ENCODE measurements around the gene PON2.

DNA sequence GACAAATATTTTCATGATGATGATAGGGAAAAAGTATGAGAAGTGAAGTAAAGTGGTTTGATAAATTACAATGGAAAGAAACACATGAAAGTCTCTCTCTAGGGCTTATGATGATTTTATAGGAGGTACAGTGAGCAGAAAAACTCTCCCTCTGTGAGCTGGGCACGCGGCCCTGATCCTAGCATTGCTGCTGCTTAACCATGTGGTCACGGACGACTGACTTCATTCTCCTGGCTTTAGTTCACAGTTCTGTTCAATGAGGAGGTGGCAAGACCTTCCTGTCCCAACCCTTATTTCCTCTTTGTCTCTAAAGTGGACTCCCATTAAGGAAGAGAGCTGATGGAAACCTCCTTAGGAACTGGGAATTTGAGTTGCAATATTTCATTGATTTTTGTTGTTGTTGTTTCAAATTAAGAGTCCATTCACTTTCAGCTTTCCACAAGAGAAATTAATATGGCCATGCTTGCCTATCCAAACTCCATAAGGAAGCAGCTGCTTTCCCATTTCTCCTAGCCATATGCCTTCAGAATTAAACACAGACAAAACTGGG, 30.4 kb downstream of the PON2 start:
- no peak for TF ChIP-seq EZH2 (IDR thresholded peaks at IDR 0.05; ENCODE audit: low read length)
- TF ChIP-seq, protein P1, sequence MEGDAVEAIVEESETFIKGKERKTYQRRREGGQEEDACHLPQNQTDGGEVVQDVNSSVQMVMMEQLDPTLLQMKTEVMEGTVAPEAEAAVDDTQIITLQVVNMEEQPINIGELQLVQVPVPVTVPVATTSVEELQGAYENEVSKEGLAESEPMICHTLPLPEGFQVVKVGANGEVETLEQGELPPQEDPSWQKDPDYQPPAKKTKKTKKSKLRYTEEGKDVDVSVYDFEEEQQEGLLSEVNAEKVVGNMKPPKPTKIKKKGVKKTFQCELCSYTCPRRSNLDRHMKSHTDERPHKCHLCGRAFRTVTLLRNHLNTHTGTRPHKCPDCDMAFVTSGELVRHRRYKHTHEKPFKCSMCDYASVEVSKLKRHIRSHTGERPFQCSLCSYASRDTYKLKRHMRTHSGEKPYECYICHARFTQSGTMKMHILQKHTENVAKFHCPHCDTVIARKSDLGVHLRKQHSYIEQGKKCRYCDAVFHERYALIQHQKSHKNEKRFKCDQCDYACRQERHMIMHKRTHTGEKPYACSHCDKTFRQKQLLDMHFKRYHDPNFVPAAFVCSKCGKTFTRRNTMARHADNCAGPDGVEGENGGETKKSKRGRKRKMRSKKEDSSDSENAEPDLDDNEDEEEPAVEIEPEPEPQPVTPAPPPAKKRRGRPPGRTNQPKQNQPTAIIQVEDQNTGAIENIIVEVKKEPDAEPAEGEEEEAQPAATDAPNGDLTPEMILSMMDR (optimal IDR thresholded peaks at IDR 0.05 in 1 of 3, IDR thresholded peaks at IDR 0.05 in 1 of 3, conservative IDR thresholded peaks at IDR 0.05 in 1 of 3; ENCODE audit: extremely low read depth in 1 of 3, insufficient read depth in 2 of 3, low read length in 3 of 3), result no peak

Measured in keratinocyte (primary cell).